Liver (tissue), 3 donors: ENCODE data around the gene B3GALNT2.
"Not testable (repeated sequence)": the region's sequence is repeated elsewhere in the genome, so short reads cannot be mapped to it uniquely, and the experiment has no call there.

Experiments used
- CTCF ChIP-seq: fragments of 150-350 bp; IDR thresholded peaks from 2 replicates; pipeline ENCODE4 v1.5.1; 2017; ENCODE audit warnings: improper control_type of control experiment, low read depth, low read length; ENCODE audit not compliant: missing input control
- EGR1 ChIP-seq, 2 donors: IDR thresholded peaks; 2 replicates each; pipeline ENCODE4 v1.6.1; 2016 to 2018; ENCODE audit warnings: antibody characterized with exemption in 2 of 2, low read depth in 2 of 2
- GABPA ChIP-seq, 2 donors: IDR thresholded peaks in 1 of 2; conservative IDR thresholded peaks in 1 of 2; 2 replicates each; pipeline ENCODE4 v1.6.1; 2016; ENCODE audit warnings: antibody characterized with exemption in 2 of 2, mild to moderate bottlenecking in 1 of 2, moderate library complexity in 1 of 2
- JUND ChIP-seq, 2 donors: IDR thresholded peaks; 2 replicates each; pipeline ENCODE4 v1.6.1; 2016; ENCODE audit warnings: antibody characterized with exemption in 2 of 2
- MAX ChIP-seq: IDR thresholded peaks from 2 replicates; pipeline ENCODE4 v1.6.1; 2016; ENCODE audit warnings: antibody characterized with exemption
- ZBTB33 ChIP-seq: IDR thresholded peaks from 2 replicates; pipeline ENCODE4 v1.6.1; 2016; ENCODE audit warnings: antibody characterized with exemption
- TF ChIP-seq, protein P1 (sequence below): IDR thresholded peaks from 2 replicates; pipeline ENCODE4 v1.6.1; 2016; ENCODE audit warnings: antibody characterized with exemption, mild to moderate bottlenecking
- donor health status: healthy.
- donor health status: healthy.

DNA sequence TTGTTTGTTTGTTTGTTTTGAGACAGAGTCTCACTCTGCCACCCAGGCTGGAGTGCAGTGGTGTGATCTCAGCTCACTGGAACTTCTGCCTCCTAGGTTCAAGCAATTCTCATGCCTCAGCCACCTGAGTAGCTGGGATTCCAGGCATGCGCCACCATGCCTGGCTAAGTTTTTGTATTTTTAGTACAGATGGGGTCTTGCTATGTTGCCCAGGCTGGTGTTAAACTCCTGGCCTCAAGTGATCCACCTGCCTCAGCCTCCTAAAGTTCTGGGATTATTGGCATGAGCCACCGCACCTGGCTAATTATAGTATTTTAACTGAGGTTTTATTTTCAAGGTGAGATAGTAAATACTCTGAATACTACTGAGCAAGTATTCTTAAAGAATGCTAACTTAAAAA lies 34.4 kb downstream of the B3GALNT2 start:
- TF ChIP-seq CTCF; ZBTB33; EGR1 (IDR thresholded peaks at IDR 0.05; ENCODE audit: low read depth in 2 of 2); GABPA (IDR thresholded peaks at IDR 0.05 in 1 of 2, conservative IDR thresholded peaks at IDR 0.05 in 1 of 2); JUND (IDR thresholded peaks at IDR 0.05); MAX: not testable (repeated sequence)
- TF ChIP-seq, protein P1, sequence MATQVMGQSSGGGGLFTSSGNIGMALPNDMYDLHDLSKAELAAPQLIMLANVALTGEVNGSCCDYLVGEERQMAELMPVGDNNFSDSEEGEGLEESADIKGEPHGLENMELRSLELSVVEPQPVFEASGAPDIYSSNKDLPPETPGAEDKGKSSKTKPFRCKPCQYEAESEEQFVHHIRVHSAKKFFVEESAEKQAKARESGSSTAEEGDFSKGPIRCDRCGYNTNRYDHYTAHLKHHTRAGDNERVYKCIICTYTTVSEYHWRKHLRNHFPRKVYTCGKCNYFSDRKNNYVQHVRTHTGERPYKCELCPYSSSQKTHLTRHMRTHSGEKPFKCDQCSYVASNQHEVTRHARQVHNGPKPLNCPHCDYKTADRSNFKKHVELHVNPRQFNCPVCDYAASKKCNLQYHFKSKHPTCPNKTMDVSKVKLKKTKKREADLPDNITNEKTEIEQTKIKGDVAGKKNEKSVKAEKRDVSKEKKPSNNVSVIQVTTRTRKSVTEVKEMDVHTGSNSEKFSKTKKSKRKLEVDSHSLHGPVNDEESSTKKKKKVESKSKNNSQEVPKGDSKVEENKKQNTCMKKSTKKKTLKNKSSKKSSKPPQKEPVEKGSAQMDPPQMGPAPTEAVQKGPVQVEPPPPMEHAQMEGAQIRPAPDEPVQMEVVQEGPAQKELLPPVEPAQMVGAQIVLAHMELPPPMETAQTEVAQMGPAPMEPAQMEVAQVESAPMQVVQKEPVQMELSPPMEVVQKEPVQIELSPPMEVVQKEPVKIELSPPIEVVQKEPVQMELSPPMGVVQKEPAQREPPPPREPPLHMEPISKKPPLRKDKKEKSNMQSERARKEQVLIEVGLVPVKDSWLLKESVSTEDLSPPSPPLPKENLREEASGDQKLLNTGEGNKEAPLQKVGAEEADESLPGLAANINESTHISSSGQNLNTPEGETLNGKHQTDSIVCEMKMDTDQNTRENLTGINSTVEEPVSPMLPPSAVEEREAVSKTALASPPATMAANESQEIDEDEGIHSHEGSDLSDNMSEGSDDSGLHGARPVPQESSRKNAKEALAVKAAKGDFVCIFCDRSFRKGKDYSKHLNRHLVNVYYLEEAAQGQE = not testable (repeated sequence)
